HFFc6 (cell line): ENCODE data around the gene SCN1B. TPM values are rescaled to one million over a fixed set of nuclear protein-coding genes. Genes with fewer than 3 reads are reported as not detected.

Experiments
- DNase-seq: peaks from one replicate; pipeline ENCODE4 v3.0.0-alpha.2; 2018
- H3K27ac Mint-ChIP-seq: 2 replicates; pipeline ENCODE4 v1.8.0; 2020; ENCODE audit warnings: mild to moderate bottlenecking, mixed read lengths
- H3K27me3 Mint-ChIP-seq: 2 replicates; pipeline ENCODE4 v1.8.0; 2021; ENCODE audit warnings: mild to moderate bottlenecking, moderate library complexity, mixed read lengths; ENCODE audit not compliant: insufficient read depth
- H3K36me3 Mint-ChIP-seq: 2 replicates; pipeline ENCODE4 v1.8.0; 2021; ENCODE audit warnings: low read depth, mixed read lengths
- H3K4me1 Mint-ChIP-seq: 2 replicates; pipeline ENCODE4 v1.8.0; 2020; ENCODE audit warnings: low read depth, mixed read lengths
- H3K4me3 Mint-ChIP-seq: 2 replicates; pipeline ENCODE4 v1.8.0; 2020; ENCODE audit warnings: mild to moderate bottlenecking, moderate library complexity, mixed read lengths
- H3K9me3 Mint-ChIP-seq: 2 replicates; pipeline ENCODE4 v1.8.0; 2020; ENCODE audit warnings: mild to moderate bottlenecking, mixed read lengths
- total RNA-seq, 6 experiments: library from RNA; stranded (reverse); fragmentation: NEBNext Ultra II Directional; extraction: Animal tissue kit (Norgen Biotek cat#: 25700); gene quantifications; 2 replicates in 1 of 6; 3 replicates in 5 of 6; pipeline ENCODE4 v1.2.3, GENCODE V29; 2021
- TF ChIP-seq, protein P1 (sequence below): fragments of 200-600 bp; sonication (generic); IDR thresholded peaks from 2 replicates; pipeline ENCODE4 v1.5.0; 2021; ENCODE audit warnings: antibody characterized with exemption, mild to moderate bottlenecking

The SCN1B gene
- total RNA-seq, 6 experiments from 2014 or later: 6.8 to 14.2 (median 12.6) TPM

GRCh38 chr19:35040826-35041547 lies 10.7 kb downstream of the SCN1B start:
- TF ChIP-seq, protein P1, sequence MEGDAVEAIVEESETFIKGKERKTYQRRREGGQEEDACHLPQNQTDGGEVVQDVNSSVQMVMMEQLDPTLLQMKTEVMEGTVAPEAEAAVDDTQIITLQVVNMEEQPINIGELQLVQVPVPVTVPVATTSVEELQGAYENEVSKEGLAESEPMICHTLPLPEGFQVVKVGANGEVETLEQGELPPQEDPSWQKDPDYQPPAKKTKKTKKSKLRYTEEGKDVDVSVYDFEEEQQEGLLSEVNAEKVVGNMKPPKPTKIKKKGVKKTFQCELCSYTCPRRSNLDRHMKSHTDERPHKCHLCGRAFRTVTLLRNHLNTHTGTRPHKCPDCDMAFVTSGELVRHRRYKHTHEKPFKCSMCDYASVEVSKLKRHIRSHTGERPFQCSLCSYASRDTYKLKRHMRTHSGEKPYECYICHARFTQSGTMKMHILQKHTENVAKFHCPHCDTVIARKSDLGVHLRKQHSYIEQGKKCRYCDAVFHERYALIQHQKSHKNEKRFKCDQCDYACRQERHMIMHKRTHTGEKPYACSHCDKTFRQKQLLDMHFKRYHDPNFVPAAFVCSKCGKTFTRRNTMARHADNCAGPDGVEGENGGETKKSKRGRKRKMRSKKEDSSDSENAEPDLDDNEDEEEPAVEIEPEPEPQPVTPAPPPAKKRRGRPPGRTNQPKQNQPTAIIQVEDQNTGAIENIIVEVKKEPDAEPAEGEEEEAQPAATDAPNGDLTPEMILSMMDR: no peak
- Mint-ChIP-seq H3K9me3 (no peaks in the 10 kb centered on the region), H3K4me3 (no peak overlapping the region), H3K4me1 (peaks cover 8% of the 10 kb centered on the region), H3K27ac (no peak overlapping the region), H3K27me3 (peaks cover 15% of the 10 kb centered on the region), H3K36me3 (no peaks in the 10 kb centered on the region)
- no peak for DNase-seq

DNA sequence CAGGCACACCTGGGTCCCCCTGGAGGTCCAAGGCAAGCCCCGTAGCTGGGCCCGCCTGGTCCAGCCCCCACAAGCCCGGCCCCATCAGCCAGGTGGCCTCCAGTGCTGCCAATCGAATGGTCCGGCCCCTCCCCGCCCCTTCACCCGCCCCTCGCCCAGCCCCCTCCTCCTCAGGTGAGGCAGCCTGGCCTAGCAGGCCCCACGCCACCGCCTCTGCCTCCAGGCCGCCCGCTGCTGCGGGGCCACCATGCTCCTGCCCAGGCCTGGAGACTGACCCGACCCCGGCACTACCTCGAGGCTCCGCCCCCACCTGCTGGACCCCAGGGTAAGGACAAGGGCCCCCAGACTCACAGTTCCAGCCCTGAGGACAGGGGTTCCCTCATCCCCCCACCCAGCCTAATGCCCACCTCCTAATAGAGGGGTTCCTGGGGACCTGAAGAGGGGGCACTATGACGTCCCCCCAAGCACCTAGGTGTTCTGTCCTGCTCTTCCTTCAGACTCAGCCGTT lies 11.3 kb downstream of the SCN1B start, which contains the start of gene HPN:
Gene HPN (plus strand): TSS at position 174 of the 508 bp plus-strand sequence. CDS start 786 bp downstream, outside the sequence.
- no peak within 1 kb of the TSS for H3K4me3 Mint-ChIP-seq
- no peak within 1 kb of the TSS for H3K27ac Mint-ChIP-seq

GRCh38 chr19:35042056-35042730 lies 11.9 kb downstream of the SCN1B start:
- no peaks in the 10 kb centered on the region for H3K36me3 Mint-ChIP-seq
- H3K9me3 Mint-ChIP-seq: no peaks in the 10 kb centered on the region
- H3K27ac Mint-ChIP-seq: no peak overlapping the region
- peaks cover 8% of the 10 kb centered on the region for H3K4me1 Mint-ChIP-seq
- no peak for DNase-seq
- H3K27me3 Mint-ChIP-seq: peaks cover 15% of the 10 kb centered on the region
- TF ChIP-seq, protein P1: no peak
- H3K4me3 Mint-ChIP-seq: no peak overlapping the region

More for the DNA sequence above, 11.3 kb downstream of the SCN1B start, which contains the start of gene HPN:
- H3K9me3 Mint-ChIP-seq: no peaks in the 10 kb centered on the region
- H3K36me3 Mint-ChIP-seq: no peaks in the 10 kb centered on the region
- TF ChIP-seq, protein P1: no peak
- H3K4me1 Mint-ChIP-seq: peaks cover 8% of the 10 kb centered on the region
- peaks cover 15% of the 10 kb centered on the region for H3K27me3 Mint-ChIP-seq
- no peak for DNase-seq

GRCh38 chr19:35042954-35043604 lies 12.8 kb downstream of the SCN1B start:
- DNase-seq: no peak
- Mint-ChIP-seq H3K27ac (no peak overlapping the region), H3K4me1 (peaks cover 4% of the 10 kb centered on the region), H3K27me3 (peaks cover 15% of the 10 kb centered on the region), H3K9me3 (no peaks in the 10 kb centered on the region), H3K4me3 (no peak overlapping the region), H3K36me3 (no peaks in the 10 kb centered on the region)
- TF ChIP-seq, protein P1: no peak

DNA sequence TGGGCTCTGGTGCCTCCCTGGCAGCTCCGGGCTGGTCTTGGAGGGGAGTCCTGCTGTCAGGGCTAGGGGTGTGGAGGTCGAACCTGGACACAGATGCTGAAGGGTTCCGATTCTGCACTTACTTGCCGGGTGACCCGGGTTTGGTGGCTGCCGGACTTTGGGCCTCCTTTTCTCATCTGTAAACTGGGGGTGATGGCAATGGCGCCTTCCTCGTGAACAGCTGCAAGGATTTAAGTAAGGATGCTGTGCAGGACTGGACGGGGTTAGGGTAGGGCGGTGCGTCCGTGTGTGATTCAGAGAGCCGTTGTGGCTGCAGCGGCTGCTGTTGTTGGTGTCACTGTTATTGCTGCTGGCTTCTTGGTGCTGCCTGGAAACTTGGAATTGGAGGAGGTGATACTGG lies 13.6 kb downstream of the SCN1B start:
- DNase-seq: no peak
- Mint-ChIP-seq H3K27ac (no peak overlapping the region), H3K4me3 (no peak overlapping the region), H3K36me3 (no peaks in the 10 kb centered on the region), H3K9me3 (no peaks in the 10 kb centered on the region), H3K4me1 (no peaks in the 10 kb centered on the region), H3K27me3 (peaks cover 15% of the 10 kb centered on the region)
- TF ChIP-seq, protein P1: no peak
